Measurements from ENCODE around the gene ANKRD35. TPM values are rescaled to one million over a fixed set of nuclear protein-coding genes. Genes with fewer than 3 reads are reported as not detected.
A peak's percentile ranks its signal among the peaks of the same experiment; 100 is the strongest.

ANKRD35 gene
- total and polyA plus RNA-seq, 2 of the 8 experiments (the other 6 are each of a cell fraction or from before 2014, with no cell fraction given): 1.6 to 3.0 TPM

- TF ChIP-seq, protein P1, sequence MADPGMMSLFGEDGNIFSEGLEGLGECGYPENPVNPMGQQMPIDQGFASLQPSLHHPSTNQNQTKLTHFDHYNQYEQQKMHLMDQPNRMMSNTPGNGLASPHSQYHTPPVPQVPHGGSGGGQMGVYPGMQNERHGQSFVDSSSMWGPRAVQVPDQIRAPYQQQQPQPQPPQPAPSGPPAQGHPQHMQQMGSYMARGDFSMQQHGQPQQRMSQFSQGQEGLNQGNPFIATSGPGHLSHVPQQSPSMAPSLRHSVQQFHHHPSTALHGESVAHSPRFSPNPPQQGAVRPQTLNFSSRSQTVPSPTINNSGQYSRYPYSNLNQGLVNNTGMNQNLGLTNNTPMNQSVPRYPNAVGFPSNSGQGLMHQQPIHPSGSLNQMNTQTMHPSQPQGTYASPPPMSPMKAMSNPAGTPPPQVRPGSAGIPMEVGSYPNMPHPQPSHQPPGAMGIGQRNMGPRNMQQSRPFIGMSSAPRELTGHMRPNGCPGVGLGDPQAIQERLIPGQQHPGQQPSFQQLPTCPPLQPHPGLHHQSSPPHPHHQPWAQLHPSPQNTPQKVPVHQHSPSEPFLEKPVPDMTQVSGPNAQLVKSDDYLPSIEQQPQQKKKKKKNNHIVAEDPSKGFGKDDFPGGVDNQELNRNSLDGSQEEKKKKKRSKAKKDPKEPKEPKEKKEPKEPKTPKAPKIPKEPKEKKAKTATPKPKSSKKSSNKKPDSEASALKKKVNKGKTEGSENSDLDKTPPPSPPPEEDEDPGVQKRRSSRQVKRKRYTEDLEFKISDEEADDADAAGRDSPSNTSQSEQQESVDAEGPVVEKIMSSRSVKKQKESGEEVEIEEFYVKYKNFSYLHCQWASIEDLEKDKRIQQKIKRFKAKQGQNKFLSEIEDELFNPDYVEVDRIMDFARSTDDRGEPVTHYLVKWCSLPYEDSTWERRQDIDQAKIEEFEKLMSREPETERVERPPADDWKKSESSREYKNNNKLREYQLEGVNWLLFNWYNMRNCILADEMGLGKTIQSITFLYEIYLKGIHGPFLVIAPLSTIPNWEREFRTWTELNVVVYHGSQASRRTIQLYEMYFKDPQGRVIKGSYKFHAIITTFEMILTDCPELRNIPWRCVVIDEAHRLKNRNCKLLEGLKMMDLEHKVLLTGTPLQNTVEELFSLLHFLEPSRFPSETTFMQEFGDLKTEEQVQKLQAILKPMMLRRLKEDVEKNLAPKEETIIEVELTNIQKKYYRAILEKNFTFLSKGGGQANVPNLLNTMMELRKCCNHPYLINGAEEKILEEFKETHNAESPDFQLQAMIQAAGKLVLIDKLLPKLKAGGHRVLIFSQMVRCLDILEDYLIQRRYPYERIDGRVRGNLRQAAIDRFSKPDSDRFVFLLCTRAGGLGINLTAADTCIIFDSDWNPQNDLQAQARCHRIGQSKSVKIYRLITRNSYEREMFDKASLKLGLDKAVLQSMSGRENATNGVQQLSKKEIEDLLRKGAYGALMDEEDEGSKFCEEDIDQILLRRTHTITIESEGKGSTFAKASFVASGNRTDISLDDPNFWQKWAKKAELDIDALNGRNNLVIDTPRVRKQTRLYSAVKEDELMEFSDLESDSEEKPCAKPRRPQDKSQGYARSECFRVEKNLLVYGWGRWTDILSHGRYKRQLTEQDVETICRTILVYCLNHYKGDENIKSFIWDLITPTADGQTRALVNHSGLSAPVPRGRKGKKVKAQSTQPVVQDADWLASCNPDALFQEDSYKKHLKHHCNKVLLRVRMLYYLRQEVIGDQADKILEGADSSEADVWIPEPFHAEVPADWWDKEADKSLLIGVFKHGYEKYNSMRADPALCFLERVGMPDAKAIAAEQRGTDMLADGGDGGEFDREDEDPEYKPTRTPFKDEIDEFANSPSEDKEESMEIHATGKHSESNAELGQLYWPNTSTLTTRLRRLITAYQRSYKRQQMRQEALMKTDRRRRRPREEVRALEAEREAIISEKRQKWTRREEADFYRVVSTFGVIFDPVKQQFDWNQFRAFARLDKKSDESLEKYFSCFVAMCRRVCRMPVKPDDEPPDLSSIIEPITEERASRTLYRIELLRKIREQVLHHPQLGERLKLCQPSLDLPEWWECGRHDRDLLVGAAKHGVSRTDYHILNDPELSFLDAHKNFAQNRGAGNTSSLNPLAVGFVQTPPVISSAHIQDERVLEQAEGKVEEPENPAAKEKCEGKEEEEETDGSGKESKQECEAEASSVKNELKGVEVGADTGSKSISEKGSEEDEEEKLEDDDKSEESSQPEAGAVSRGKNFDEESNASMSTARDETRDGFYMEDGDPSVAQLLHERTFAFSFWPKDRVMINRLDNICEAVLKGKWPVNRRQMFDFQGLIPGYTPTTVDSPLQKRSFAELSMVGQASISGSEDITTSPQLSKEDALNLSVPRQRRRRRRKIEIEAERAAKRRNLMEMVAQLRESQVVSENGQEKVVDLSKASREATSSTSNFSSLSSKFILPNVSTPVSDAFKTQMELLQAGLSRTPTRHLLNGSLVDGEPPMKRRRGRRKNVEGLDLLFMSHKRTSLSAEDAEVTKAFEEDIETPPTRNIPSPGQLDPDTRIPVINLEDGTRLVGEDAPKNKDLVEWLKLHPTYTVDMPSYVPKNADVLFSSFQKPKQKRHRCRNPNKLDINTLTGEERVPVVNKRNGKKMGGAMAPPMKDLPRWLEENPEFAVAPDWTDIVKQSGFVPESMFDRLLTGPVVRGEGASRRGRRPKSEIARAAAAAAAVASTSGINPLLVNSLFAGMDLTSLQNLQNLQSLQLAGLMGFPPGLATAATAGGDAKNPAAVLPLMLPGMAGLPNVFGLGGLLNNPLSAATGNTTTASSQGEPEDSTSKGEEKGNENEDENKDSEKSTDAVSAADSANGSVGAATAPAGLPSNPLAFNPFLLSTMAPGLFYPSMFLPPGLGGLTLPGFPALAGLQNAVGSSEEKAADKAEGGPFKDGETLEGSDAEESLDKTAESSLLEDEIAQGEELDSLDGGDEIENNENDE (IDR thresholded peaks at IDR 0.05; ENCODE audit: insufficient replicate concordance, low read length): no peak
- TF ChIP-seq GABPA (IDR thresholded peaks at IDR 0.05; ENCODE audit: borderline replicate concordance, insufficient read depth, low read length) (no peak), SP2 (IDR thresholded peaks at IDR 0.05; ENCODE audit: low read length) (no peak), BRCA1 (IDR thresholded peaks at IDR 0.05; ENCODE audit: low read depth, low read length) (0 out of 2 replicates have a peak, but pooled peaks have one; percentile 36), POLR2A (IDR thresholded peaks at IDR 0.05; ENCODE audit: control extremely low read depth in 1 of 2, low read depth in 2 of 2, low read length in 2 of 2) (0 out of 3 replicates have a peak, but pooled peaks of 1 of the 2 experiments have one; percentile 11), KDM4A (IDR thresholded peaks at IDR 0.05; ENCODE audit: low read depth, low read length, severe bottlenecking) (peak; percentile 62), TEAD4 (IDR thresholded peaks at IDR 0.05; ENCODE audit: low read depth, low read length) (no peak), SP1 (IDR thresholded peaks at IDR 0.05; ENCODE audit: low read depth, low read length) (no peak), YY1 (IDR thresholded peaks at IDR 0.05; ENCODE audit: low read depth, low read length) (no peak; the same call in 1 of the 2 replicates), SIRT6 (IDR thresholded peaks at IDR 0.05; ENCODE audit: low read length) (no peak)
Observed at GRCh38 chr1:145918144-145918991, 32.7 kb upstream of the ANKRD35 start, which contains the start of gene PEX11B (continued).

All from H1 (cell line).